ENCODE data around the gene HOXA11. TPM values are rescaled to one million over a fixed set of nuclear protein-coding genes. Genes with fewer than 3 reads are reported as not detected.

The HOXA11 gene
- total RNA-seq, 1 donor from 2014 or later: not detected

- intact Hi-C loops (cut with micrococcal nuclease): no loop called here
- Mint-ChIP-seq H3K27me3 (peaks cover 85% of the 10 kb centered on the region), H3K4me3 (no peak overlapping the region)
These were observed 20.6 kb upstream of the HOXA11 start for GRCh38 chr7:27205325-27206280.

GRCh38 chr7:27204851-27205322 is 19.9 kb upstream of the HOXA11 start:
- Mint-ChIP-seq H3K36me3 (ENCODE audit: low read depth) (no peaks in the 10 kb centered on the region), H3K27me3 (peaks cover 81% of the 10 kb centered on the region), H3K9me3 (no peaks in the 10 kb centered on the region), H3K4me3 (no peak overlapping the region), H3K4me1 (peaks cover 29% of the 10 kb centered on the region), H3K27ac (no peak overlapping the region)
- ChIA-PET CTCF (interaction anchor here (0.6 to 1.8 kb wide), 3 partner anchors 10 to 570 kb away, joined by 3 to 5 read pairs (median 4); no protein-coding TSS in a partner anchor), POLR2A (no interaction called here)
- no peak for DNase-seq
- intact Hi-C loops (cut with micrococcal nuclease): no loop called here
- no peak for ATAC-seq (ENCODE audit: low read depth)
- TF ChIP-seq CTCF (IDR thresholded peaks at IDR 0.05): no peak

More at GRCh38 chr7:27205325-27206280, 20.6 kb upstream of the HOXA11 start:
- POLR2A ChIA-PET: no interaction called here
- no peak for ATAC-seq (ENCODE audit: low read depth)
- CTCF ChIA-PET: interaction anchor here (0.7 to 1.8 kb wide), 2 partner anchors 11 to 569 kb away, joined by 3 to 5 read pairs; no protein-coding TSS in a partner anchor
- H3K27ac Mint-ChIP-seq: peak overlapping the region; percentile 26
- TF ChIP-seq CTCF (IDR thresholded peaks at IDR 0.05): no peak
- H3K4me1 Mint-ChIP-seq: peaks cover 30% of the 10 kb centered on the region
- DNase-seq: no peak
- H3K36me3 Mint-ChIP-seq (ENCODE audit: low read depth): no peaks in the 10 kb centered on the region
- H3K9me3 Mint-ChIP-seq: no peaks in the 10 kb centered on the region

- TF ChIP-seq CTCF (IDR thresholded peaks at IDR 0.05): no peak
- intact Hi-C loops (cut with micrococcal nuclease): loop anchor here (2.0 kb wide), 1 partner anchor 37 kb away; no protein-coding TSS in a partner anchor
- no peaks in the 10 kb centered on the region for H3K9me3 Mint-ChIP-seq
These were observed 19.0 kb upstream of the HOXA11 start for GRCh38 chr7:27203964-27204594.

GRCh38 chr7:27203365-27203953 is 18.4 kb upstream of the HOXA11 start:
- Mint-ChIP-seq H3K4me3 (no peak overlapping the region), H3K27me3 (peaks cover 73% of the 10 kb centered on the region), H3K9me3 (no peaks in the 10 kb centered on the region), H3K27ac (no peak overlapping the region), H3K4me1 (peaks cover 33% of the 10 kb centered on the region), H3K36me3 (ENCODE audit: low read depth) (no peaks in the 10 kb centered on the region)
- CTCF ChIA-PET: no interaction called here
- POLR2A ChIA-PET: no interaction called here
- no peak for TF ChIP-seq CTCF (IDR thresholded peaks at IDR 0.05)
- ATAC-seq (ENCODE audit: low read depth) (no peak), DNase-seq (no peak)
- intact Hi-C loops (cut with micrococcal nuclease): loop anchor here (2.0 kb wide), 1 partner anchor 37 kb away; no protein-coding TSS in a partner anchor

More at GRCh38 chr7:27203964-27204594, 19.0 kb upstream of the HOXA11 start:
- ChIA-PET POLR2A (no interaction called here), CTCF (no interaction called here)
- Mint-ChIP-seq H3K27ac (no peak overlapping the region), H3K4me3 (no peak overlapping the region), H3K4me1 (peaks cover 30% of the 10 kb centered on the region), H3K36me3 (ENCODE audit: low read depth) (no peaks in the 10 kb centered on the region), H3K27me3 (peaks cover 78% of the 10 kb centered on the region)
- ATAC-seq (ENCODE audit: low read depth) (no peak), DNase-seq (no peak)

GRCh38 chr7:27202862-27203134 is 17.8 kb upstream of the HOXA11 start:
- peaks cover 33% of the 10 kb centered on the region for H3K4me1 Mint-ChIP-seq
- H3K27me3 Mint-ChIP-seq: peaks cover 75% of the 10 kb centered on the region
- intact Hi-C loops (cut with micrococcal nuclease): loop anchor here (2.0 kb wide), 1 partner anchor 38 kb away; no protein-coding TSS in a partner anchor
- ChIA-PET POLR2A (no interaction called here), CTCF (no interaction called here)
- ATAC-seq (ENCODE audit: low read depth): no peak
- H3K36me3 Mint-ChIP-seq (ENCODE audit: low read depth): no peaks in the 10 kb centered on the region
- H3K9me3 Mint-ChIP-seq: no peaks in the 10 kb centered on the region
- DNase-seq: no peak
- H3K4me3 Mint-ChIP-seq: no peak overlapping the region
- H3K27ac Mint-ChIP-seq: peak overlapping the region; percentile 35
- no peak for TF ChIP-seq CTCF (IDR thresholded peaks at IDR 0.05)
